Bone marrow (tissue), 2 donors: Measurements from ENCODE around the gene DLG2.

Experiments used
- DNase-seq, 2 donors: peaks; one replicate each; lab custom pipeline; 2025; lab: John Stamatoyannopoulos, UW

The DLG2 gene

GRCh38 chr11:83528225-83528624 is 2098.9 kb downstream of the DLG2 start:
- no peak for DNase-seq

GRCh38 chr11:83523676-83524075 is 2103.5 kb downstream of the DLG2 start:
- DNase-seq = no peak

- no peak for DNase-seq
These were observed 2104.2 kb downstream of the DLG2 start for GRCh38 chr11:83522911-83523310.

- no peak for DNase-seq
These were observed 2105.2 kb downstream of the DLG2 start for GRCh38 chr11:83521647-83522596.

- DNase-seq = no peak
These were observed 2106.3 kb downstream of the DLG2 start for GRCh38 chr11:83520849-83521248.

GRCh38 chr11:83511646-83512045 is 2115.5 kb downstream of the DLG2 start:
- DNase-seq = no peak

GRCh38 chr11:83510530-83511460 is 2116.3 kb downstream of the DLG2 start:
- no peak for DNase-seq

GRCh38 chr11:83508804-83509203 is 2118.3 kb downstream of the DLG2 start:
- DNase-seq = no peak

GRCh38 chr11:83502041-83502440 is 2125.1 kb downstream of the DLG2 start:
- DNase-seq = no peak

GRCh38 chr11:83493917-83494316 is 2133.2 kb downstream of the DLG2 start:
- DNase-seq = no peak

GRCh38 chr11:83493034-83493433 is 2134.1 kb downstream of the DLG2 start:
- DNase-seq = no peak

GRCh38 chr11:83483808-83484207 is 2143.3 kb downstream of the DLG2 start:
- DNase-seq = no peak

- DNase-seq = no peak
These were observed 2146.3 kb downstream of the DLG2 start for GRCh38 chr11:83480811-83481210.

- no peak for DNase-seq
These were observed 2146.9 kb downstream of the DLG2 start for GRCh38 chr11:83480251-83480650.

GRCh38 chr11:83477772-83478171 is 2149.4 kb downstream of the DLG2 start:
- DNase-seq = no peak

GRCh38 chr11:83475760-83476159 is 2151.4 kb downstream of the DLG2 start:
- DNase-seq = no peak

GRCh38 chr11:83473743-83474142 is 2153.4 kb downstream of the DLG2 start:
- no peak for DNase-seq

- DNase-seq = no peak
These were observed 2154.3 kb downstream of the DLG2 start for GRCh38 chr11:83472806-83473205.

GRCh38 chr11:83471831-83472727 is 2155.1 kb downstream of the DLG2 start:
- DNase-seq = no peak

- DNase-seq = no peak
These were observed 2159.3 kb downstream of the DLG2 start for GRCh38 chr11:83467837-83468236.

- no peak for DNase-seq
These were observed 2162.8 kb downstream of the DLG2 start for GRCh38 chr11:83464160-83464944.
